ENCODE results near the gene EFNA5. TPM values are rescaled to one million over a fixed set of nuclear protein-coding genes. Genes with fewer than 3 reads are reported as not detected.

The EFNA5 gene
- total and polyA plus RNA-seq, 2 of the 8 experiments (the other 6 are each of a cell fraction or from before 2014, with no cell fraction given) = 9.6 to 21.8 TPM

GRCh38 chr5:107548477-107548876 lies 122.3 kb downstream of the EFNA5 start:
- H3K27ac ChIP-seq (ENCODE audit: low read depth, low read length) = no peak overlapping the region
- H3K36me3 ChIP-seq (ENCODE audit: control insufficient read depth in 2 of 4, insufficient read depth in 4 of 4, low read length in 3 of 4) = no peaks in the 10 kb centered on the region
- no peak overlapping the region for H3K9ac ChIP-seq (replicated peaks in 1 of 4; ENCODE audit: extremely low read depth in 1 of 4, low read depth in 3 of 4, low read length in 3 of 4)
- no peak overlapping the region for H3K18ac ChIP-seq (ENCODE audit: extremely low read depth, low read length)
- 91% methylated on average over 4 of the region's 4 CpGs; no CpG with 5 or more reads in 1 of the 2 experiments for WGBS, 2 experiments (ENCODE audit: extremely low coverage in 1 of 2, insufficient coverage in 1 of 2, insufficient read length in 1 of 2, insufficient replicate concordance in 2 of 2, low coverage in 1 of 2, low lambda C conversion rate in 2 of 2, missing lambda C conversion rate in 1 of 2)
- CTCF ChIA-PET (ENCODE audit: partially characterized antibody) = interaction anchor here (0.6 to 3.6 kb wide), 2 partner anchors 9 to 77 kb away, joined by 3 to 14 read pairs; no protein-coding TSS in a partner anchor
- DNase-seq (ENCODE audit: low read depth in 1 of 2, low spot score in 2 of 2) (no peak), FAIRE-seq (no peak)
- no peaks in the 10 kb centered on the region for H3K9me3 ChIP-seq (ENCODE audit: insufficient read depth in 2 of 2, low read depth in 1 of 2, low read length in 1 of 2)
- H2AK5ac ChIP-seq (ENCODE audit: low read depth, low read length) = no peak overlapping the region
- H3K4me1 ChIP-seq (replicated peaks in 1 of 4; ENCODE audit: control insufficient read depth in 3 of 4, insufficient read depth in 4 of 4, low read length in 3 of 4) = peaks cover 0 to 17% (median 7%) of the 10 kb centered on the region in 4 experiments; a peak in 3 of 7 replicates
- no peak overlapping the region for H3K4me3 ChIP-seq (ENCODE audit: extremely low read depth in 1 of 4, insufficient read depth in 2 of 4, low read depth in 3 of 4, low read length in 4 of 4)
- no peak overlapping the region for H3K23ac ChIP-seq (ENCODE audit: insufficient read length)
- H3K4ac ChIP-seq (replicated peaks; ENCODE audit: insufficient read length, low read depth, low read length) = no peak overlapping the region
- H4K91ac ChIP-seq (replicated peaks; ENCODE audit: insufficient read length, low read length) = no peak overlapping the region
- no peak overlapping the region for H2AFZ ChIP-seq (ENCODE audit: low read length)
- TF ChIP-seq RBBP5 (IDR thresholded peaks at IDR 0.05; ENCODE audit: borderline replicate concordance, low read depth, low read length) (no peak), GTF2F1 (IDR thresholded peaks at IDR 0.05; ENCODE audit: borderline replicate concordance, low read depth, low read length) (no peak)
- H4K5ac ChIP-seq (ENCODE audit: insufficient read length, low read depth, low read length) = no peak overlapping the region
- H2BK12ac ChIP-seq (ENCODE audit: low read depth, low read length) = 0 out of 2 replicates have a peak overlapping the region, but pooled peaks have one; percentile 52
- no peak overlapping the region for H4K8ac ChIP-seq (ENCODE audit: extremely low read depth, insufficient read depth, low read length)
- peak overlapping the region; percentile 35; the same call in 1 of the 2 replicates for H2BK20ac ChIP-seq (ENCODE audit: low read length)
- no peak overlapping the region for H3K4me2 ChIP-seq (ENCODE audit: insufficient read depth in 1 of 2, low read depth in 2 of 2, low read length in 2 of 2)
- peaks cover 3% of the 10 kb centered on the region; the same call in 1 of the 2 replicates for H3K79me1 ChIP-seq (ENCODE audit: low read depth, low read length)
- peaks cover 0 to 5% of the 10 kb centered on the region in 2 experiments; a peak in 1 of 4 replicates for H3K79me2 ChIP-seq (ENCODE audit: control insufficient read depth in 1 of 2, insufficient read depth in 2 of 2, low read length in 2 of 2)
- H3K27me3 ChIP-seq (replicated peaks in 1 of 4; ENCODE audit: control insufficient read depth in 3 of 4, extremely low read depth in 1 of 4, insufficient read depth in 3 of 4, low read length in 3 of 4) = no peaks in the 10 kb centered on the region
- no peaks in the 10 kb centered on the region for H3K23me2 ChIP-seq (ENCODE audit: low read depth, low read length)
- no peak overlapping the region; the same call in 1 of the 2 replicates for H2BK5ac ChIP-seq (ENCODE audit: low read depth, low read length)
- POLR2A ChIA-PET (ENCODE audit: partially characterized antibody) = no interaction called here
- H2BK120ac ChIP-seq (replicated peaks; ENCODE audit: low read depth, low read length) = no peak overlapping the region
- H2BK15ac ChIP-seq (ENCODE audit: low read length) = no peak overlapping the region
- no peak overlapping the region for H3K14ac ChIP-seq (ENCODE audit: insufficient read length)
- H3K56ac ChIP-seq (replicated peaks; ENCODE audit: insufficient read length, low read depth, low read length) = no peak overlapping the region
- H4K20me1 ChIP-seq (replicated peaks in 1 of 2; ENCODE audit: control insufficient read depth in 1 of 2, insufficient read depth in 2 of 2, low read length in 2 of 2) = peaks cover 0 to 3% of the 10 kb centered on the region in 2 experiments

Data from H1 (cell line).